HCT116 (cell line): ENCODE results near the gene PEF1.

Experiments
- CEBPB ChIP-seq: IDR thresholded peaks from 2 replicates; pipeline ENCODE4 v1.6.1; 2012; ENCODE audit warnings: low read depth
- CTCF ChIP-seq, 3 experiments: fragments of 200-600 bp in 1 of 3; sonication (generic) in 1 of 3; IDR thresholded peaks in 2 of 3; conservative IDR thresholded peaks in 1 of 3; 2 replicates each; pipeline ENCODE4 v1.5.1; 2012 to 2017; ENCODE audit warnings: low read depth in 2 of 3, low read length in 2 of 3, antibody characterized with exemption in 1 of 3, borderline replicate concordance in 1 of 3, control low read depth in 1 of 3, mild to moderate bottlenecking in 1 of 3, mixed read lengths in 1 of 3, mixed run types in 1 of 3, moderate library complexity in 1 of 3; ENCODE audit not compliant: insufficient read depth in 1 of 3
- EZH2 ChIP-seq: fragments of 200-600 bp; sonication (generic); IDR thresholded peaks from 2 replicates; pipeline ENCODE4 v1.6.1; 2017; ENCODE audit warnings: antibody characterized with exemption, mixed run types
- EZH2phosphoT487 ChIP-seq: fragments of 200-600 bp; IDR thresholded peaks from 2 replicates; pipeline ENCODE4 v1.6.1; 2018; ENCODE audit warnings: antibody characterized with exemption, borderline replicate concordance
- FOSL1 ChIP-seq: IDR thresholded peaks from 2 replicates; pipeline ENCODE4 v1.6.1; 2012; ENCODE audit warnings: low read depth
- MAX ChIP-seq: IDR thresholded peaks from 2 replicates; pipeline ENCODE4 v1.6.1; 2012
- POLR2A ChIP-seq: IDR thresholded peaks from 2 replicates; pipeline ENCODE4 v1.7.0; 2011; ENCODE audit warnings: borderline replicate concordance; ENCODE audit not compliant: insufficient read depth, insufficient read length; ENCODE audit errors: extremely low read depth
- POLR2AphosphoS5 ChIP-seq: IDR thresholded peaks from 2 replicates; pipeline ENCODE4 v1.6.1; 2011; ENCODE audit warnings: mild to moderate bottlenecking, low read depth, low read length, moderate library complexity
- REST ChIP-seq: IDR thresholded peaks from 2 replicates; pipeline ENCODE4 v1.6.1; 2012; ENCODE audit warnings: low read depth
- SP1 ChIP-seq: IDR thresholded peaks from 2 replicates; pipeline ENCODE4 v1.6.1; 2012; ENCODE audit warnings: low read depth
- SRF ChIP-seq: IDR thresholded peaks from 2 replicates; pipeline ENCODE4 v1.6.1; 2012; ENCODE audit warnings: low read depth
- YY1 ChIP-seq: IDR thresholded peaks from 2 replicates; pipeline ENCODE4 v1.6.1; 2011; ENCODE audit warnings: low read length, low read depth, moderate library complexity, mild to moderate bottlenecking; ENCODE audit not compliant: insufficient replicate concordance; ENCODE audit errors: extremely low read depth

- TF ChIP-seq CTCF (IDR thresholded peaks at IDR 0.05 in 2 of 3, conservative IDR thresholded peaks at IDR 0.05 in 1 of 3; ENCODE audit: borderline replicate concordance in 1 of 3, insufficient read depth in 1 of 3, low read depth in 2 of 3, low read length in 2 of 3) = no peak
- TF ChIP-seq POLR2AphosphoS5 = no peak
- no peak for TF ChIP-seq POLR2A
- no peak for TF ChIP-seq YY1
- TF ChIP-seq SRF = no peak
- TF ChIP-seq EZH2 = no peak
- TF ChIP-seq MAX = no peak
- no peak for TF ChIP-seq EZH2phosphoT487
- no peak for TF ChIP-seq SP1
- no peak for TF ChIP-seq FOSL1
- TF ChIP-seq CEBPB = no peak
- TF ChIP-seq REST = no peak
Observed at GRCh38 chr1:31679091-31679490, 34.4 kb upstream of the PEF1 start.
